GM23338 (cell line): Measurements from ENCODE around the gene MYH7. TPM values are rescaled to one million over a fixed set of nuclear protein-coding genes. Genes with fewer than 3 reads are reported as not detected.

Source experiments
- ATAC-seq: fragments of 200-7000 bp; cut with Tn5 transposase; 3 replicates; pipeline ENCODE4 v1.9.1; 2020
- DNase-seq: peaks from one replicate; pipeline ENCODE4 v3.0.0-alpha.2; 2015; ENCODE audit warnings: low spot score
- H2AFZ ChIP-seq: fragments of 200-600 bp; sonication (generic); 2 replicates; pipeline ENCODE4 v1.8.0; 2016; ENCODE audit warnings: antibody characterized with exemption, mild to moderate bottlenecking, moderate library complexity
- H3F3A ChIP-seq: fragments of 200-600 bp; sonication (generic); replicated peaks from 2 replicates; pipeline ENCODE4 v1.8.0; 2017; ENCODE audit warnings: antibody characterized with exemption, mixed run types, low read depth
- H3K27ac ChIP-seq: fragments of 200-600 bp; sonication (generic); 2 replicates; pipeline ENCODE4 v1.6.1; 2016; ENCODE audit warnings: low read depth
- H3K27me3 ChIP-seq: fragments of 200-600 bp; sonication (generic); 2 replicates; pipeline ENCODE4 v1.8.0; 2016; ENCODE audit warnings: mild to moderate bottlenecking, mixed run types, moderate library complexity; ENCODE audit not compliant: insufficient read depth
- H3K36me3 ChIP-seq: fragments of 200-600 bp; sonication (generic); 2 replicates; pipeline ENCODE4 v1.8.0; 2016; ENCODE audit warnings: mild to moderate bottlenecking; ENCODE audit not compliant: insufficient read depth
- H3K4me1 ChIP-seq: fragments of 200-600 bp; sonication (generic); 2 replicates; pipeline ENCODE4 v1.8.0; 2016; ENCODE audit warnings: mild to moderate bottlenecking, moderate library complexity; ENCODE audit not compliant: insufficient read depth
- H3K4me2 ChIP-seq: fragments of 200-600 bp; sonication (generic); 2 replicates; pipeline ENCODE4 v1.7.1; 2017; ENCODE audit warnings: mixed run types
- H3K4me3 ChIP-seq: fragments of 200-600 bp; sonication (generic); 2 replicates; pipeline ENCODE4 v1.6.1; 2016; ENCODE audit warnings: mixed run types
- H3K79me2 ChIP-seq: fragments of 200-600 bp; sonication (generic); replicated peaks from 2 replicates; pipeline ENCODE4 v1.8.0; 2017; ENCODE audit warnings: mild to moderate bottlenecking; ENCODE audit not compliant: insufficient read depth
- H3K9me2 ChIP-seq: fragments of 200-600 bp; sonication (generic); 2 replicates; pipeline ENCODE4 v1.8.0; 2017; ENCODE audit not compliant: insufficient read depth
- H4K20me1 ChIP-seq: fragments of 200-600 bp; sonication (generic); replicated peaks from 2 replicates; pipeline ENCODE4 v1.8.0; 2017; ENCODE audit warnings: mild to moderate bottlenecking; ENCODE audit not compliant: insufficient read depth
- H3K27ac Mint-ChIP-seq: 2 replicates; pipeline ENCODE4 v1.8.0; 2020; ENCODE audit warnings: inconsistent platforms, mild to moderate bottlenecking, moderate library complexity, mixed read lengths
- H3K27me3 Mint-ChIP-seq: 3 replicates; pipeline ENCODE4 v1.8.0; 2022; ENCODE audit warnings: low read depth, mild to moderate bottlenecking, moderate library complexity, mixed read lengths, inconsistent platforms; ENCODE audit not compliant: insufficient read depth, poor library complexity
- H3K36me3 Mint-ChIP-seq: 3 replicates; pipeline ENCODE4 v1.8.0; 2021; ENCODE audit warnings: low read depth, mild to moderate bottlenecking, inconsistent platforms, moderate library complexity, mixed read lengths
- H3K4me1 Mint-ChIP-seq: 3 replicates; pipeline ENCODE4 v1.8.0; 2020; ENCODE audit warnings: mild to moderate bottlenecking, inconsistent platforms, mixed read lengths
- H3K4me3 Mint-ChIP-seq: 3 replicates; pipeline ENCODE4 v1.8.0; 2021; ENCODE audit warnings: moderate library complexity, mild to moderate bottlenecking, inconsistent platforms, mixed read lengths
- H3K9me3 Mint-ChIP-seq: 3 replicates; pipeline ENCODE4 v1.8.0; 2020; ENCODE audit warnings: moderate library complexity, mild to moderate bottlenecking, inconsistent platforms, mixed read lengths
- CREB1 ChIP-seq: fragments of 250-450 bp; sonication (Bioruptor Pico); IDR thresholded peaks from 2 replicates; pipeline ENCODE4 v1.5.0; 2020; ENCODE audit warnings: low read depth, mild to moderate bottlenecking, moderate library complexity
- CTCF ChIP-seq, 2 experiments: fragments of 200-600 bp in 1 of 2; sonication (generic) in 1 of 2; conservative IDR thresholded peaks; 2 replicates each; pipeline versions ENCODE4 v1.5.1 to v1.6.1; 2016 to 2017; ENCODE audit warnings: antibody characterized with exemption in 2 of 2, low read depth in 2 of 2, mild to moderate bottlenecking in 2 of 2, moderate library complexity in 1 of 2
- ETS1 ChIP-seq: IDR thresholded peaks from 2 replicates; pipeline ENCODE4 v1.6.1; 2016; ENCODE audit warnings: antibody characterized with exemption
- EZH2 ChIP-seq: fragments of 200-600 bp; sonication (generic); IDR thresholded peaks from one replicate; pipeline ENCODE4 v1.8.0; 2017; ENCODE audit warnings: antibody characterized with exemption, mild to moderate bottlenecking, low read depth; ENCODE audit not compliant: unreplicated experiment
- EZH2phosphoT487 ChIP-seq: fragments of 200-600 bp; sonication (generic); IDR thresholded peaks from one replicate; pipeline ENCODE4 v1.8.1; 2018; ENCODE audit warnings: antibody characterized with exemption; ENCODE audit not compliant: unreplicated experiment
- JUNB ChIP-seq: IDR thresholded peaks from one replicate; pipeline ENCODE4 v1.6.1; 2016; ENCODE audit warnings: antibody characterized with exemption; ENCODE audit not compliant: unreplicated experiment
- NANOG ChIP-seq: IDR thresholded peaks from 2 replicates; pipeline ENCODE4 v1.6.1; 2016; ENCODE audit warnings: antibody characterized with exemption, borderline replicate concordance
- POLR2AphosphoS5 ChIP-seq: IDR thresholded peaks from 2 replicates; pipeline ENCODE4 v1.6.1; 2016; ENCODE audit warnings: antibody characterized with exemption, low read depth
- REST ChIP-seq: IDR thresholded peaks from one replicate; pipeline ENCODE4 v1.6.1; 2018; ENCODE audit warnings: antibody characterized with exemption; ENCODE audit not compliant: unreplicated experiment
- STAT1 ChIP-seq: IDR thresholded peaks from one replicate; pipeline ENCODE4 v1.6.1; 2016; ENCODE audit warnings: antibody characterized with exemption; ENCODE audit not compliant: unreplicated experiment
- ZNF114 ChIP-seq: fragments of 250-450 bp; sonication (Bioruptor Pico); IDR thresholded peaks from 2 replicates; pipeline ENCODE4 v1.5.0; 2020; ENCODE audit warnings: mild to moderate bottlenecking, moderate library complexity
- ZNF331 ChIP-seq: fragments of 250-450 bp; sonication (Bioruptor Pico); IDR thresholded peaks from 2 replicates; pipeline ENCODE4 v1.5.0; 2020; ENCODE audit warnings: low read depth, mild to moderate bottlenecking, moderate library complexity
- ZNF462 ChIP-seq: fragments of 250-450 bp; sonication (Bioruptor Pico); IDR thresholded peaks from 2 replicates; pipeline ENCODE4 v1.5.0; 2020; ENCODE audit warnings: mild to moderate bottlenecking, moderate library complexity
- polyA plus RNA-seq: library from polyadenylated mRNA; unstranded; fragments of >200 nt; fragmentation: Nextera tagmentation; extraction: Ambion mirVana; gene quantifications from 2 replicates; pipeline ENCODE4 v1.2.1, GENCODE V29; 2016
- total RNA-seq: library from RNA; depleted of rRNA; stranded (reverse); fragments of >200 nt; shearing (Covaris generic); gene quantifications from 2 replicates; pipeline ENCODE4 v1.2.3, GENCODE V29; 2014

The MYH7 gene
- total and polyA plus RNA-seq, 2 experiments from 2014 or later = not detected

GRCh38 chr14:23413681-23414080 is 21.8 kb downstream of the MYH7 start:
- Histone ChIP-seq H2AFZ (no peak overlapping the region; the same call in 1 of the 2 replicates), H3K4me3 (no peak overlapping the region), H3K4me1 (no peaks in the 10 kb centered on the region), H3F3A (no peaks in the 10 kb centered on the region), H3K4me2 (no peak overlapping the region), H3K79me2 (no peaks in the 10 kb centered on the region), H3K27me3 (no peaks in the 10 kb centered on the region), H3K9me2 (peaks cover 3% of the 10 kb centered on the region; the same call in 1 of the 2 replicates), H3K27ac (no peak overlapping the region), H3K36me3 (no peaks in the 10 kb centered on the region), H4K20me1 (no peaks in the 10 kb centered on the region)
- no peak for DNase-seq
- peaks cover 26% of the 10 kb centered on the region for H3K27me3 Mint-ChIP-seq
- H3K9me3 Mint-ChIP-seq = no peaks in the 10 kb centered on the region; the same call in 2 of the 3 replicates
- ATAC-seq = no peak
- no peak overlapping the region for H3K27ac Mint-ChIP-seq
- H3K4me3 Mint-ChIP-seq = no peak overlapping the region
- TF ChIP-seq REST (no peak), JUNB (no peak), EZH2phosphoT487 (no peak), ZNF462 (no peak), POLR2AphosphoS5 (no peak), ZNF331 (CRISPR knock-in tag) (no peak), STAT1 (no peak), EZH2 (no peak), NANOG (no peak), ETS1 (no peak), CTCF (conservative IDR thresholded peaks at IDR 0.05; ENCODE audit: low read depth in 2 of 2) (no peak), ZNF114 (CRISPR knock-in tag) (no peak), CREB1 (CRISPR knock-in tag) (no peak)
- peaks cover 5% of the 10 kb centered on the region; the same call in 1 of the 3 replicates for H3K4me1 Mint-ChIP-seq
- H3K36me3 Mint-ChIP-seq = no peaks in the 10 kb centered on the region; the same call in 2 of the 3 replicates
